Neutrophil (primary cell): ENCODE data around the gene SLC22A5.
"Not testable (repeated sequence)": the region's sequence is repeated elsewhere in the genome, so short reads cannot be mapped to it uniquely, and the experiment has no call there.

Experiments
- H3K27ac ChIP-seq: fragments of 200-600 bp; sonication (generic); 2 replicates; pipeline ENCODE4 v1.5.1; 2016; ENCODE audit warnings: mild to moderate bottlenecking, moderate library complexity
- H3K27me3 ChIP-seq: fragments of 200-600 bp; sonication (generic); 2 replicates; pipeline ENCODE4 v1.6.0; 2016; ENCODE audit warnings: mild to moderate bottlenecking
- H3K36me3 ChIP-seq: fragments of 200-600 bp; sonication (generic); 2 replicates; pipeline ENCODE4 v1.5.1; 2017
- H3K4me1 ChIP-seq, 2 experiments: fragments of 200-600 bp in 1 of 2; sonication (generic) in 1 of 2; 1 replicate in 1 of 2; 2 replicates in 1 of 2; pipeline versions ENCODE4 v1.5.1 to v1.6.1; 2013 to 2016; ENCODE audit warnings: low read depth in 1 of 2, low read length in 1 of 2, mild to moderate bottlenecking in 1 of 2, moderate library complexity in 1 of 2; ENCODE audit not compliant: control insufficient read depth in 1 of 2, insufficient read depth in 1 of 2
- H3K4me3 ChIP-seq, 2 experiments: fragments of 200-600 bp in 1 of 2; sonication (generic) in 1 of 2; 1 replicate in 1 of 2; 2 replicates in 1 of 2; pipeline ENCODE4 v1.5.1; 2013 to 2016; ENCODE audit warnings: low read depth in 1 of 2, low read length in 1 of 2, mild to moderate bottlenecking in 1 of 2, moderate library complexity in 1 of 2
- H3K9me3 ChIP-seq: fragments of 200-600 bp; sonication (generic); 2 replicates; pipeline ENCODE4 v1.5.1; 2016
- TF ChIP-seq, protein P1 (sequence below): fragments of 200-600 bp; sonication (generic); IDR thresholded peaks from 2 replicates; pipeline ENCODE4 v1.5.1; 2016; ENCODE audit warnings: antibody characterized with exemption

SLC22A5 gene

DNA sequence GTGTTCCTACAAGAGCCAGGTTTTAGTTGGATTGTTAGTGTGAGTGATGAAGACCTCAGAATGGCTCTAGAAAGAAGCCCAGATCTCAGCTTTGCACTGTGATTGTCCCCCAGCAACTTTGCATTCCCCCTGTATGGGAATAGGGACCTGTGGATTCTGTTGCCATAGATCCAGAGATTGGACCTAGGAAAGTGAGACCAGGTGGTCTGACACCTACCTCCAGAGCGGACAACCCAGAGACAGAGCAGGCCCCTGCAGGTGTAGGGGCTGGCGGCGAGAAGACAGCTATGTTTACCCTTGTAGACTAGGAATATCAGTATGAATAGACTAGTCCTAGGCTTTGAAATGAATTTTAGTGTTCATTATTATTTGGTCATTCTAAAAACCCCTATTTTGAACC lies 67.4 kb downstream of the SLC22A5 start:
- H3K4me1 ChIP-seq = peaks cover 50 to 60% of the 10 kb centered on the region in 2 experiments
- H3K9me3 ChIP-seq = no peaks in the 10 kb centered on the region
- peak overlapping the region in 1 of 2 experiments; percentile 43 for H3K4me3 ChIP-seq
- no peaks in the 10 kb centered on the region for H3K27me3 ChIP-seq
- H3K27ac ChIP-seq = peak overlapping the region; percentile 89
- no peaks in the 10 kb centered on the region for H3K36me3 ChIP-seq
- TF ChIP-seq, protein P1, sequence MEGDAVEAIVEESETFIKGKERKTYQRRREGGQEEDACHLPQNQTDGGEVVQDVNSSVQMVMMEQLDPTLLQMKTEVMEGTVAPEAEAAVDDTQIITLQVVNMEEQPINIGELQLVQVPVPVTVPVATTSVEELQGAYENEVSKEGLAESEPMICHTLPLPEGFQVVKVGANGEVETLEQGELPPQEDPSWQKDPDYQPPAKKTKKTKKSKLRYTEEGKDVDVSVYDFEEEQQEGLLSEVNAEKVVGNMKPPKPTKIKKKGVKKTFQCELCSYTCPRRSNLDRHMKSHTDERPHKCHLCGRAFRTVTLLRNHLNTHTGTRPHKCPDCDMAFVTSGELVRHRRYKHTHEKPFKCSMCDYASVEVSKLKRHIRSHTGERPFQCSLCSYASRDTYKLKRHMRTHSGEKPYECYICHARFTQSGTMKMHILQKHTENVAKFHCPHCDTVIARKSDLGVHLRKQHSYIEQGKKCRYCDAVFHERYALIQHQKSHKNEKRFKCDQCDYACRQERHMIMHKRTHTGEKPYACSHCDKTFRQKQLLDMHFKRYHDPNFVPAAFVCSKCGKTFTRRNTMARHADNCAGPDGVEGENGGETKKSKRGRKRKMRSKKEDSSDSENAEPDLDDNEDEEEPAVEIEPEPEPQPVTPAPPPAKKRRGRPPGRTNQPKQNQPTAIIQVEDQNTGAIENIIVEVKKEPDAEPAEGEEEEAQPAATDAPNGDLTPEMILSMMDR = no peak

DNA sequence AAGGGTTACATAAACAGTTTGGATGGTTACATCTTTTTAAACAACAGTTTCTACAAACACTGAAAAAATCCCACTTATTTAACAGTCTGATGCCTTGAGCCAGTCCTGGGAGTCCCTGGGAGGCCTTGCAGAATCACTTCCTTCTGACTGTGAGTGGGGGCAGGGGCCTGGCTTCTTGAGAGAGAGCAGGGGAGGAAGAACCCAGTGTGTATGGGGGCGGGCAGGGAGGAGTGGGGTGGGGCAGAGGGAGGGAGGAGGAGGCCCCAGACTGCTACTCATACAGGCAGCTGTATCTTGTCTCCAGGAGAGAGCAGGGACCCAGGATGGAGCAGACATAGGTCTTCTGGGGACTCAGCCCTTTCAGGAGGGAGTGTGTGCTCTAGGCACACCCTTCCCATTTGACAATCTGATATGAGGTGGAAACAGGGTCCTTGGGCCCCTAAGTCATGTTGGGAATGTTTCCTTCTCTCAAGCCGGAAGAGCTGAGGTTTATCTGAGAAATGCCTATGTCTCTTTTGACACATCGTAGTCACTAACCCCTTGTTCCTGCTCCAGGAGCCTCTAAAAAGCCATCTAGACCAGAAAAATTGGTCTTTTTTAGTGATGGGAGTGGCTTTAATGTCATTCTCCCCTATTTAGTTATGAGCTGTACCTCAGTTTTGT lies 68.2 kb downstream of the SLC22A5 start:
- Histone ChIP-seq H3K27me3 (no peaks in the 10 kb centered on the region), H3K9me3 (no peaks in the 10 kb centered on the region), H3K27ac (peak overlapping the region; percentile 89), H3K36me3 (no peaks in the 10 kb centered on the region), H3K4me1 (peaks cover 48 to 61% of the 10 kb centered on the region in 2 experiments), H3K4me3 (peak overlapping the region; percentile 33 to 43)
- TF ChIP-seq, protein P1 = no peak

GRCh38 chr5:132438267-132438645 lies 68.7 kb downstream of the SLC22A5 start:
- Histone ChIP-seq H3K4me1 (peaks cover 53 to 67% of the 10 kb centered on the region in 2 experiments), H3K27ac (peak overlapping the region; percentile 89), H3K4me3 (peak overlapping the region in 1 of 2 experiments; percentile 33)
- H3K27me3 ChIP-seq, H3K36me3 ChIP-seq, H3K9me3 ChIP-seq: not testable (repeated sequence)

DNA sequence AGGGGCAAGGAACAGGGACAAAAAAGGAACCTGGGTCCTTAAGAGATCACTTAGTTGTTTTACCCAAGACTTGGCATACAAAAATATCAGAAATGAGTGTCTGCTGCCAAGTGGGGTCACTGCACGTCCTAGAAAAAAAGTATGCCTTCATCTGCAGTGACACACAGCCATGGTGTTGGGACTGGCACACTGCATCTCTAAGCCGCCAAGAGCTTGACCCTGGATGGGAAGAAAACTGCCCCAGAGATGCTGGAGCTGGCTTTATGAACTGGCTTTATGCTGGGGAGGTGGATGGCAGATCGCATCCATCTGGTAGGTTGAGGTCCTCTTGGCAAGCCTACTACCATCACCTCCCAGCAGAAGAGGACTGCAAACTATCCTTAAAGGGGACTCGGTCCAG lies 69.4 kb downstream of the SLC22A5 start:
- Histone ChIP-seq H3K9me3 (no peaks in the 10 kb centered on the region), H3K4me1 (peaks cover 59 to 73% of the 10 kb centered on the region in 2 experiments), H3K4me3 (no peak overlapping the region), H3K36me3 (no peaks in the 10 kb centered on the region), H3K27me3 (no peaks in the 10 kb centered on the region), H3K27ac (peak overlapping the region; percentile 89)
- TF ChIP-seq, protein P1 = no peak

- Histone ChIP-seq H3K4me3 (no peak overlapping the region), H3K27me3 (no peaks in the 10 kb centered on the region), H3K9me3 (no peaks in the 10 kb centered on the region), H3K27ac (peak overlapping the region; percentile 89), H3K36me3 (no peaks in the 10 kb centered on the region), H3K4me1 (peaks cover 66 to 75% of the 10 kb centered on the region in 2 experiments)
- TF ChIP-seq, protein P1 = no peak
Measured at GRCh38 chr5:132439521-132440089, 70.1 kb downstream of the SLC22A5 start.

DNA sequence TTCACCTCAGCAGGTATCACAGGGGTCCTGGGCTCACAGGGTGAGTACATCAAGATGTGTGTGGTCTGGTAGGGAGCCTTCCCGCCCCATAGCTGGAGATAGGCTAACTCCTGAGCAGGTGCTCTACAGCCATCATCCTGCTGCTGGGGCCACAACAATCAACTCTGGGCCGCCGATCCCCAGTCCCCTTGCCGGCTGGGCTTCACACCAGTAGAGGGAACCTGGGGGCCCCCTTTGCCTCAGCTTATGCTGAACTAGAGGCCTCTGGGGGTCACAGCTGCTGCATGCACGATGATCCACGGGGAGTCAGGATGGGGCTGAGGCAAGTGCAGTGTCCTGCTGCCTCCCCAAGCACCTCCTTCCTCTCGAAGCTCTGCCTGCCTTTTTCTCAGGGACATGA lies 74.6 kb downstream of the SLC22A5 start:
- Histone ChIP-seq H3K36me3 (no peaks in the 10 kb centered on the region), H3K27me3 (no peaks in the 10 kb centered on the region), H3K27ac (peak overlapping the region; percentile 78), H3K4me3 (peak overlapping the region in 1 of 2 experiments; percentile 28), H3K9me3 (no peaks in the 10 kb centered on the region), H3K4me1 (peaks cover 50 to 56% of the 10 kb centered on the region in 2 experiments)
- TF ChIP-seq, protein P1 = peak; percentile 13
